ENCODE measurements around the gene EIF5A2. TPM values are rescaled to one million over a fixed set of nuclear protein-coding genes. Genes with fewer than 3 reads are reported as not detected.

EIF5A2 gene
- total RNA-seq, 1 donor from 2014 or later = 2.7 TPM

DNA sequence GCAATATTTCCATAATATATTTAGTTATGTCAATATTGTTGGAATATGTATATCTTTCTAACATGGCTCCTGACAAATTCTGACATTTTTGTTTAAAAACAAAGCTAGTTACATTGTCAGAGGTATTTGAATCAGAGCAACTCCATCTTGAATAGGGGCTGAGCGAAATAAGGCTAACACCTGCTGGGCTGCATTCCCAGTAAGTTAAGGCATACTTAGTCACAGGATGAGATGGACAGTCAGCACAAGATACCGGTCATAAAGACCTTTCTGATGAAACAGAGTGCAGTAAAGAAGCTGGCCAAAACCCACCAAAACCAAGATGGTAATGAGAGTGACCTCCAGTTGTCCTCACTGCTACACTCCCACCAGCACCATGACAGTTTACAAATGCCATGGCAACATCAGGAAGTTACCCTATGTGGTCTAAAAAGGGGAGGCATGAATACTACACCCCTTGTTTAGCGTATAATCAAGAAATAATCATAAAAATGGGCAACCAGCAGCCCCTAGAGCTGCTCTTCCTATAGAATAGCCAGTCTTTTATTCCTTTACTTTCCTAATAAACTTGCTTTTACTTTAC lies 68.8 kb downstream of the EIF5A2 start:
- TF ChIP-seq, protein P1, sequence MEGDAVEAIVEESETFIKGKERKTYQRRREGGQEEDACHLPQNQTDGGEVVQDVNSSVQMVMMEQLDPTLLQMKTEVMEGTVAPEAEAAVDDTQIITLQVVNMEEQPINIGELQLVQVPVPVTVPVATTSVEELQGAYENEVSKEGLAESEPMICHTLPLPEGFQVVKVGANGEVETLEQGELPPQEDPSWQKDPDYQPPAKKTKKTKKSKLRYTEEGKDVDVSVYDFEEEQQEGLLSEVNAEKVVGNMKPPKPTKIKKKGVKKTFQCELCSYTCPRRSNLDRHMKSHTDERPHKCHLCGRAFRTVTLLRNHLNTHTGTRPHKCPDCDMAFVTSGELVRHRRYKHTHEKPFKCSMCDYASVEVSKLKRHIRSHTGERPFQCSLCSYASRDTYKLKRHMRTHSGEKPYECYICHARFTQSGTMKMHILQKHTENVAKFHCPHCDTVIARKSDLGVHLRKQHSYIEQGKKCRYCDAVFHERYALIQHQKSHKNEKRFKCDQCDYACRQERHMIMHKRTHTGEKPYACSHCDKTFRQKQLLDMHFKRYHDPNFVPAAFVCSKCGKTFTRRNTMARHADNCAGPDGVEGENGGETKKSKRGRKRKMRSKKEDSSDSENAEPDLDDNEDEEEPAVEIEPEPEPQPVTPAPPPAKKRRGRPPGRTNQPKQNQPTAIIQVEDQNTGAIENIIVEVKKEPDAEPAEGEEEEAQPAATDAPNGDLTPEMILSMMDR (IDR thresholded peaks at IDR 0.05; ENCODE audit: unreplicated experiment) = no peak
- DNase-seq (ENCODE audit: low spot score, unreplicated experiment) = no peak
- H3K27me3 Mint-ChIP-seq = peaks cover 3% of the 10 kb centered on the region
- H3K27ac Mint-ChIP-seq = no peak overlapping the region
- no peaks in the 10 kb centered on the region for H3K4me1 Mint-ChIP-seq (ENCODE audit: low read depth)
- peaks cover under 1% of the 10 kb centered on the region for H3K9me3 Mint-ChIP-seq (ENCODE audit: low read depth)
- no peak overlapping the region for H3K4me3 Mint-ChIP-seq (ENCODE audit: low read depth)
- no peaks in the 10 kb centered on the region for H3K36me3 Mint-ChIP-seq (ENCODE audit: insufficient read depth)

Other genes with a start within 250 kb of the EIF5A2 start
- gene RPL22L1, start 38.4 kb downstream of the EIF5A2 start, total RNA-seq = 53.8 TPM in 2 replicates
- 1.5 TPM in 2 replicates for gene SLC2A2, start 118.1 kb upstream of the EIF5A2 start, total RNA-seq

All from progenitor cell of endocrine pancreas (in vitro differentiated cells).